NCI-H2029 (cell line): ENCODE results near the gene KRABD2.
"Not testable (repeated sequence)": the region's sequence is repeated elsewhere in the genome, so short reads cannot be mapped to it uniquely, and the experiment has no call there.

ENCODE experiments used
- DNase-seq: peaks from one replicate; lab custom pipeline; 2025; lab: John Stamatoyannopoulos, UW

The KRABD2 gene

GRCh38 chr17:8376271-8377067 is at the start of gene KRABD2:
Gene KRABD2 (minus strand): TSS chr17:8376704.
- peak; percentile 76 for DNase-seq

GRCh38 chr17:8421571-8421970 is 45.1 kb upstream of the KRABD2 start:
- DNase-seq = no peak

- DNase-seq = no peak
These were observed 43.8 kb upstream of the KRABD2 start for GRCh38 chr17:8420041-8420934.

DNA sequence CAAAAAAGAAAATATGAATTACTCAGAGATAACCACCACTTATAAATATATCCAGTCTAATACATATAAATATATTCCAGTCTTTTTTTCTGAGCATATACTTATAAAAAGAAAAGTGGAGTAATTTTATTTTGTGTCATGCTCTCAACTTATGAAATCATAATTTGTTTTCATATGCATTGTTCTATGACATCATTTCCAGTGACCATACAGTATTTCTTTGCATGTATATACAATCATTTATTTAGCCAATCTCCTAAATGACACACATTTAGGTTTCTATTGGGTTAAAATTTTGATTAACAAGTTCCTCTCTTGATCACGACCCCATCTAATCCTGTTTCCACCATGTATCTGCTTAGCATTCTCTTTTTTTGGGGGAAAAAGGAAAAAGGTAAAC is 42.8 kb upstream of the KRABD2 start:
- no peak for DNase-seq

DNA sequence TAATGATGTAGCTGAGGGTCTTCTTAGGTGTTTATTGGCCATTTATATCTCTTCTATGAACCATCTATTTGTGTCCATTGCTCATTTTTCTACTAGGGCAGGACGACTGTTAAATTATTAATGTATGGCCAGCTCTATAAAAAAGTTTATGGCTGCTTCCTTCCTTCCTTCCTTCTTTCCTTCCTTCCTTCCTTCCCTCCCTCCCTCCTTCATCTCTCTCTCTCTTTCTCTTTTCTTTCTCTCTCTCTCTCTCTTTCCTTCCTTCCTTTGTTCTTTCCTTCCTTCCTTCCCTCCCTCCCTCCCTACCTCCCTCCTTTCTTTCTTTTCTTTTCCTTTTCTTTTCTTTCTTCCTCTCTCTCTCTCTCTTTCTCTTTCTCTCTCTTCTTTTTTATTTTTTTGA is 42.0 kb upstream of the KRABD2 start:
- no peak for DNase-seq

- no peak for DNase-seq
These were observed 41.3 kb upstream of the KRABD2 start for GRCh38 chr17:8417806-8418205.

- no peak for DNase-seq
These were observed 37.4 kb upstream of the KRABD2 start for GRCh38 chr17:8413938-8414337.

GRCh38 chr17:8413328-8413727 is 36.8 kb upstream of the KRABD2 start:
- DNase-seq = no peak

- DNase-seq = no peak
These were observed 35.6 kb upstream of the KRABD2 start for GRCh38 chr17:8412089-8412488.

- DNase-seq = no peak
These were observed 34.4 kb upstream of the KRABD2 start for GRCh38 chr17:8410883-8411238.

GRCh38 chr17:8409966-8410882 is 33.7 kb upstream of the KRABD2 start:
- DNase-seq = peak; percentile 44

GRCh38 chr17:8408371-8408770 is 31.9 kb upstream of the KRABD2 start:
- no peak for DNase-seq

DNA sequence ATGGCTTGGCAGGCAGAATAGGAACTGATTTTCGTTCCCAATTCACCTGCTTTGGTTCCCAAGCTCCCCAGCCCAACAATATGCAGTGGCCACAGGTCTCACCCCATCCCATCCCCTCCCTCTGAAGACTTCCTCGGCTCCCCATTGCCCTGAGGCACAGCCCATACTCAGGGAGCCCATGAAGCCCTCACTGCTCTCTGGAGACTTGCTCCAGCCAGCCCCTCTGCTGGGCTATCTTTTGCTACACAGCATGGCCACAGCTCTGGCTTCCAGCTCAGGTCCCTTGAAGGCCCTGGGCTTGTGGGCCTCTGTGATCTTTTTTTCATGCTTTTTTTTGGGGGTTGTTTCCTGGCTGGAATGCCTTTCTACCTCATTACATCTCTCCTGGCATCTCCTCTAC is 29.7 kb upstream of the KRABD2 start:
- no peak for DNase-seq

GRCh38 chr17:8405499-8406016 is 29.1 kb upstream of the KRABD2 start:
- DNase-seq = no peak

- DNase-seq = no peak
These were observed 26.5 kb upstream of the KRABD2 start for GRCh38 chr17:8402921-8403536.

DNA sequence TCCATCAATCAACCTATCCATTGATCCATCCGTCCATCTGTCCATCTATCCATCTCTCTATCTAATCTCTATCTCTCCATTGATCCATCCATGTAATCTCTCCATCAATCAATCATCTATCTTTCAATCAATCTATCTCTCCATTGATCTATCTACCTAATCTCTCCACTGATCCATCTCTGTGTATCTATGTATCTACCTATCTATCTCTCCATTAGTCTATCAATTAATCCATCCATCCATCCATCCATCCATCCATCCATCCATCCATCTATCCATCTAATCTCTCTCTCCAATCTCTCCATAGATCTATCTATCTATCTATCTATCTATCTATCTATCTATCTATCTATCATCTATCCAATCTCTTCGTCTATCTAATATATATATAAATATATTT is 24.6 kb upstream of the KRABD2 start:
- DNase-seq = no peak

DNA sequence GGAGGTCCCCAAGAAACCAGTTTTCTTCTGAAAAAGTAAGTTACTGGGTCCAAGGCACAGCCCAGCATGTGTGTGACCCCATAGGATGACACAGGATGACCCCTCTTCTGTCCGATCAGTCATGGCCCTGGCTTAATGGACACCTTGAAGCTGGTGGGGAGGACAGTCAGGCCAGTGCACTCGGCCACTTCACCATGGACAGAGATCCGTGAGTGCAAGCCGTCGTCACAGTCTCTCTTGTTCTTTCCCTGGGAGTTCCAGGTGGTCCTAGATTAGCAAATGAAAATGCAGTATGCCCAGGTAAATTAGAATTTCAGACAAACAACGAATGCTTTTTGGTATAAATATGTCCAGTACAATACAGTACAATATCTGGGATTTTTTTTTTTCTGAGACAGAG is 22.5 kb upstream of the KRABD2 start:
- DNase-seq = no peak

GRCh38 chr17:8397636-8398035 is 21.1 kb upstream of the KRABD2 start, which contains the start of gene RNF222:
Gene RNF222 (minus strand): TSS chr17:8397827. CDS start chr17:8393461, 4,366 bp downstream.
- no peak for DNase-seq

DNA sequence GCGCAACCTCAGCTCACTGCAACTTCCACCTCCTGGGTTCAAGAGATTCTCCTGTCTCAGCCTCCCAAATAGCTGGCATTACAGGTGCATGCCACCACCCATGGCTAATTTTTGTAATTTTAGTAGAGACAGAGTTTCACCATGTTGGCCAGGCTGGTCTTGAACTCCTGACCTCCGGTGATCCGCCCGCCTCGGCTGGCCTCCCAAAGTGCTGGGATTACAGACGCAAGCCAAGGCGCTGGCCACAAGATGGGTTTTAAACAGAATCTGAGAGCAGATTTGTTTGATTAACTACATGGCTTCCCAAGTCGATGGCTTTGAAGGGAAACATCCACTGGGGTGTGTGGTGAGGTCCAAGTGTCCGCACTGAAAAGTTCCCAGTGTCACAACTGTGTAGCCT is 18.0 kb upstream of the KRABD2 start:
- DNase-seq = not testable (repeated sequence)

- DNase-seq = no peak
These were observed 17.1 kb upstream of the KRABD2 start for GRCh38 chr17:8393470-8394231.
